Measurements from ENCODE around the gene UBE4B. TPM values are rescaled to one million over a fixed set of nuclear protein-coding genes. Genes with fewer than 3 reads are reported as not detected.
A peak's percentile ranks its signal among the peaks of the same experiment; 100 is the strongest.
"Not testable (repeated sequence)": the region's sequence is repeated elsewhere in the genome, so short reads cannot be mapped to it uniquely, and the experiment has no call there.

The UBE4B gene
- total and polyA plus RNA-seq, 9 donors: 27.3 to 45.1 (median 41.4) TPM

DNA sequence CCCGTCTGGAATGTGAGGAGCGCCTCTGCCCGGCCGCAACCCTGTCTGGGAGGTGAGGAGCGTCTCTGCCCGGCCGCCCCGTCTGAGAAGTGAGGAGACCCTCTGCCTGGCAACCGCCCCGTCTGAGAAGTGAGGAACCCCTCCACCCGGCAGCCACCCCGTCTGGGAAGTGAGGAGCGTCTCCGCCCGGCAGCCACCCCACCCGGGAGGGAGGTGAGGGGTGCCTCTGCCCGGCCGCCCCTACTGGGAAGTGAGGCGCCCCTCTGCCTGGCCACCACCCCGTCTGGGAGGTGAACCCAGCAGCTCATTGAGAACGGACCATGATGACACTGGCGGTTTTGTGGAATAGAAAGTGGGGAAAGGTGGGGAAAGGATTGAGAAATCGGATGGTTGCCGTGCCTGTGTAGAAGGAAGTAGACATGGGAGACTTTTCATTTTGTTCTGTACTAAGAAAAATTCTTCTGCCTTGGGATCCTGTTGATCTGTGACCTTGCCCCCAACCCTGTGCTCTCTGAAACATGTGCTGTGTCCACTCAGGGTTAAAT lies 3.7 kb upstream of the UBE4B start:
- H3K27me3 ChIP-seq (ENCODE audit: control insufficient read depth, insufficient read depth, low read length); H3K4me1 ChIP-seq (ENCODE audit: control insufficient read depth, insufficient read depth, low read length); H3K4me3 ChIP-seq (ENCODE audit: low read length); H3K27ac ChIP-seq (ENCODE audit: low read length); DNase-seq; H3K9me3 ChIP-seq (replicated peaks; ENCODE audit: control insufficient read depth, low read depth, low read length); H3K36me3 ChIP-seq (ENCODE audit: control insufficient read depth, insufficient read depth, low read length): not testable (repeated sequence)
- WGBS (ENCODE audit: insufficient coverage): 81% methylated on average over 14 of the region's 24 CpGs

GRCh38 chr1:10031461-10031860 lies 1.3 kb upstream of the UBE4B start:
- H3K4me1 ChIP-seq (ENCODE audit: control insufficient read depth, insufficient read depth, low read length): peaks cover 5% of the 10 kb centered on the region
- no CpG with 5 or more reads among the region's 3 CpGs for WGBS (ENCODE audit: insufficient coverage)
- no peaks in the 10 kb centered on the region for H3K36me3 ChIP-seq (ENCODE audit: control insufficient read depth, insufficient read depth, low read length)
- H3K27ac ChIP-seq (ENCODE audit: low read length): no peak overlapping the region
- DNase-seq: peak; percentile 10
- no peaks in the 10 kb centered on the region for H3K27me3 ChIP-seq (ENCODE audit: control insufficient read depth, insufficient read depth, low read length)
- H3K9me3 ChIP-seq (replicated peaks; ENCODE audit: control insufficient read depth, low read depth, low read length): no peaks in the 10 kb centered on the region
- H3K4me3 ChIP-seq (ENCODE audit: low read length): no peak overlapping the region

- peaks cover 6% of the 10 kb centered on the region for H3K36me3 ChIP-seq (ENCODE audit: control insufficient read depth, insufficient read depth, low read length)
- H3K4me3 ChIP-seq (ENCODE audit: low read length): peak overlapping the region; percentile 92
- DNase-seq: peak; percentile 41
- peaks cover 5% of the 10 kb centered on the region for H3K4me1 ChIP-seq (ENCODE audit: control insufficient read depth, insufficient read depth, low read length)
- H3K27ac ChIP-seq (ENCODE audit: low read length): peak overlapping the region; percentile 96
- H3K27me3 ChIP-seq (ENCODE audit: control insufficient read depth, insufficient read depth, low read length): no peaks in the 10 kb centered on the region
- 0% methylated on average over 7 of the region's 19 CpGs for WGBS (ENCODE audit: insufficient coverage)
- H3K9me3 ChIP-seq (replicated peaks; ENCODE audit: control insufficient read depth, low read depth, low read length): no peaks in the 10 kb centered on the region
Observed at GRCh38 chr1:10033359-10033845, 644 bp downstream of the UBE4B start.

- H3K4me1 ChIP-seq (ENCODE audit: control insufficient read depth, insufficient read depth, low read length): peaks cover 17% of the 10 kb centered on the region
- no peaks in the 10 kb centered on the region for H3K9me3 ChIP-seq (replicated peaks; ENCODE audit: control insufficient read depth, low read depth, low read length)
- no peak overlapping the region for H3K27ac ChIP-seq (ENCODE audit: low read length)
- no peak overlapping the region for H3K4me3 ChIP-seq (ENCODE audit: low read length)
- no peak for DNase-seq
- peaks cover 19% of the 10 kb centered on the region for H3K36me3 ChIP-seq (ENCODE audit: control insufficient read depth, insufficient read depth, low read length)
- WGBS (ENCODE audit: insufficient coverage): 100% methylated on average over 3 of the region's 4 CpGs
- no peaks in the 10 kb centered on the region for H3K27me3 ChIP-seq (ENCODE audit: control insufficient read depth, insufficient read depth, low read length)
Observed at GRCh38 chr1:10042746-10043145, 10.0 kb downstream of the UBE4B start.

GRCh38 chr1:10045480-10046355 lies 13.0 kb downstream of the UBE4B start:
- peak overlapping the region; percentile 47 for H3K27ac ChIP-seq (ENCODE audit: low read length)
- no peak overlapping the region for H3K4me3 ChIP-seq (ENCODE audit: low read length)
- H3K4me1 ChIP-seq (ENCODE audit: control insufficient read depth, insufficient read depth, low read length): peaks cover 17% of the 10 kb centered on the region

GRCh38 chr1:10046356-10047085 lies 13.8 kb downstream of the UBE4B start:
- Histone ChIP-seq H3K36me3 (ENCODE audit: control insufficient read depth, insufficient read depth, low read length) (peaks cover 15% of the 10 kb centered on the region), H3K27me3 (ENCODE audit: control insufficient read depth, insufficient read depth, low read length) (no peaks in the 10 kb centered on the region), H3K4me3 (ENCODE audit: low read length) (no peak overlapping the region), H3K27ac (ENCODE audit: low read length) (peak overlapping the region; percentile 47), H3K9me3 (replicated peaks; ENCODE audit: control insufficient read depth, low read depth, low read length) (no peaks in the 10 kb centered on the region), H3K4me1 (ENCODE audit: control insufficient read depth, insufficient read depth, low read length) (peaks cover 19% of the 10 kb centered on the region)
- DNase-seq: peak; percentile 57
- 63% methylated on average over 6 of the region's 8 CpGs for WGBS (ENCODE audit: insufficient coverage)

More at GRCh38 chr1:10045480-10046355, 13.0 kb downstream of the UBE4B start:
- 91% methylated on average over 2 of the region's 8 CpGs for WGBS (ENCODE audit: insufficient coverage)
- no peaks in the 10 kb centered on the region for H3K27me3 ChIP-seq (ENCODE audit: control insufficient read depth, insufficient read depth, low read length)
- DNase-seq: peak; percentile 50
- no peaks in the 10 kb centered on the region for H3K9me3 ChIP-seq (replicated peaks; ENCODE audit: control insufficient read depth, low read depth, low read length)
- H3K36me3 ChIP-seq (ENCODE audit: control insufficient read depth, insufficient read depth, low read length): peaks cover 14% of the 10 kb centered on the region

GRCh38 chr1:10048601-10049000 lies 15.8 kb downstream of the UBE4B start:
- no peaks in the 10 kb centered on the region for H3K27me3 ChIP-seq (ENCODE audit: control insufficient read depth, insufficient read depth, low read length)
- H3K4me3 ChIP-seq (ENCODE audit: low read length): no peak overlapping the region
- H3K36me3 ChIP-seq (ENCODE audit: control insufficient read depth, insufficient read depth, low read length): peaks cover 15% of the 10 kb centered on the region
- no peak overlapping the region for H3K27ac ChIP-seq (ENCODE audit: low read length)
- H3K4me1 ChIP-seq (ENCODE audit: control insufficient read depth, insufficient read depth, low read length): peaks cover 20% of the 10 kb centered on the region
- DNase-seq: no peak
- no peaks in the 10 kb centered on the region for H3K9me3 ChIP-seq (replicated peaks; ENCODE audit: control insufficient read depth, low read depth, low read length)
- WGBS (ENCODE audit: insufficient coverage): 84% methylated on average over 2 of the region's 3 CpGs

DNA sequence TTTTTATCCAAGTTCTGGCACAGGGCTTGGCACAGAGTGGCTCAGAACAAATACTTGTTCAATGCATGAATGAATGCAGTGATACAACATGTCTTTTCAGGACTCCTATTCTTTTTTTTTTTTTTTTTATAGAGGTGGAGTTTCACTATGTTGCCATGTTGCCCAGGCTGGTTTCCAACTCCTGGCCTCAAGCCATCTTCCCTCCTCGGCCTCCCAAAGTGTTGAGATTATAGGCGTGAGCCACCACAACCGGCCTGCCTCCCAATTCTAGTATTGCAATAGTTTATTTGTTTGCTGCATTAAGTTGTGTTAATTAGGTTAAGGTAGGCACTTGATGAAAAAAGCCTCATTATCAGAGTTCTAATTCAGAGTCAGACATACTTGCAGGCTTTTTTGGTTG lies 17.9 kb downstream of the UBE4B start:
- WGBS (ENCODE audit: insufficient coverage): no CpG with 5 or more reads among the region's 3 CpGs
- no peak for DNase-seq
- Histone ChIP-seq H3K27ac (ENCODE audit: low read length) (no peak overlapping the region), H3K4me1 (ENCODE audit: control insufficient read depth, insufficient read depth, low read length) (peaks cover 17% of the 10 kb centered on the region), H3K9me3 (replicated peaks; ENCODE audit: control insufficient read depth, low read depth, low read length) (no peaks in the 10 kb centered on the region), H3K27me3 (ENCODE audit: control insufficient read depth, insufficient read depth, low read length) (no peaks in the 10 kb centered on the region), H3K36me3 (ENCODE audit: control insufficient read depth, insufficient read depth, low read length) (peaks cover 15% of the 10 kb centered on the region), H3K4me3 (ENCODE audit: low read length) (no peak overlapping the region)

DNA sequence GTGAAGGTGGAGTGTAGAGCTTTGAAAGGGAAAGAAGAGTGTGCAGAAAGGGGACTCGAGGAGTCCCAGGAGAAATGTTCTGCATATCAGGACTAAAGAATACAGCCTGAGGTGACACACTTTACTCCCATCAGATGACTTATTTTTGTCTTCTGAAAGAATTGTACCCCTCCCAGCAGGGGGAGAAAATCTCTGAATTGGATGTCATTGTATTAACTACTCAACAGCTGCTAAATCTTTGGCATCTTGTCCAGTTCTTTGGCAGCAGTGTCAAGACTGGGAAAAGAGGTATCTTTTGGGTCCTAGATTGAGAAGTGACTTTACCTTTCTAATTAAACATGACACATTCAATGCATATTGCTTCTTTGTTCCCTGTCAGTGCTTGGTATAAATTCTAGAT lies 18.9 kb downstream of the UBE4B start:
- H3K9me3 ChIP-seq (replicated peaks; ENCODE audit: control insufficient read depth, low read depth, low read length): no peaks in the 10 kb centered on the region
- no peak overlapping the region for H3K4me3 ChIP-seq (ENCODE audit: low read length)
- H3K27me3 ChIP-seq (ENCODE audit: control insufficient read depth, insufficient read depth, low read length): no peaks in the 10 kb centered on the region
- H3K4me1 ChIP-seq (ENCODE audit: control insufficient read depth, insufficient read depth, low read length): peaks cover 7% of the 10 kb centered on the region
- peak; percentile 25 for DNase-seq
- WGBS (ENCODE audit: insufficient coverage): no CpG with 5 or more reads among the region's 1 CpG
- H3K27ac ChIP-seq (ENCODE audit: low read length): no peak overlapping the region
- peaks cover 15% of the 10 kb centered on the region for H3K36me3 ChIP-seq (ENCODE audit: control insufficient read depth, insufficient read depth, low read length)

GRCh38 chr1:10052347-10052746 lies 19.6 kb downstream of the UBE4B start:
- peaks cover 15% of the 10 kb centered on the region for H3K36me3 ChIP-seq (ENCODE audit: control insufficient read depth, insufficient read depth, low read length)
- peaks cover 3% of the 10 kb centered on the region for H3K4me1 ChIP-seq (ENCODE audit: control insufficient read depth, insufficient read depth, low read length)
- WGBS (ENCODE audit: insufficient coverage): 79% methylated on average over 4 of the region's 4 CpGs
- H3K27me3 ChIP-seq (ENCODE audit: control insufficient read depth, insufficient read depth, low read length): no peaks in the 10 kb centered on the region
- DNase-seq: no peak
- no peak overlapping the region for H3K27ac ChIP-seq (ENCODE audit: low read length)
- no peaks in the 10 kb centered on the region for H3K9me3 ChIP-seq (replicated peaks; ENCODE audit: control insufficient read depth, low read depth, low read length)
- no peak overlapping the region for H3K4me3 ChIP-seq (ENCODE audit: low read length)
